ENCODE data around the gene NDUFB8.

Gene NDUFB8

GRCh38 chr10:100481462-100482081, 48.1 kb downstream of the NDUFB8 start:
- peak; percentile 84 for DNase-seq (ENCODE audit: low read depth)
- TF ChIP-seq CTCF (conservative IDR thresholded peaks at IDR 0.05; ENCODE audit: control insufficient read depth, insufficient read depth, low read depth, low read length) = no peak
- peak overlapping the region; percentile 48 for H3K4me3 ChIP-seq (ENCODE audit: control insufficient read depth, low read depth, low read length)

DNA sequence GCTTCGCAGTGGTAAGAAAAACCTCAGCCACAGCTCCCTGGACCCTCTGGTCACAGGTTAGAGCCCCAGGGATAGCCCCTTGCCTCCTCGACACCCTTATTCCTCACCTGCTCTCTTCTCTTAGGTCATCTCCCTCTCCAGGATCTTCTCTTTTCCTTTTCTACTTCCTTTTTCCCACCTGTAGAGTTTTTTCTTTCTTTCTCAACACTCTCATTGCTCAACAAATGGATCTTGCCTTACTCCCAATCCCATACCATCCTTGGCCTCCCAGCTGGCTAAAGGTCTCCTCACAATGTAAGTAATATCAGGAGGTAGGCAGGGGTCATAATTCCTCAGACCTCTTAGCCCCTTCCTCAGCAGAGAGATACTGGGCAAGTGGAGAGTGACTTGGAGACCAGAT, 49.7 kb downstream of the NDUFB8 start:
- no peak for DNase-seq (ENCODE audit: low read depth)
- no peak overlapping the region for H3K4me3 ChIP-seq (ENCODE audit: control insufficient read depth, low read depth, low read length)
- no peak for TF ChIP-seq CTCF (conservative IDR thresholded peaks at IDR 0.05; ENCODE audit: control insufficient read depth, insufficient read depth, low read depth, low read length)

DNA sequence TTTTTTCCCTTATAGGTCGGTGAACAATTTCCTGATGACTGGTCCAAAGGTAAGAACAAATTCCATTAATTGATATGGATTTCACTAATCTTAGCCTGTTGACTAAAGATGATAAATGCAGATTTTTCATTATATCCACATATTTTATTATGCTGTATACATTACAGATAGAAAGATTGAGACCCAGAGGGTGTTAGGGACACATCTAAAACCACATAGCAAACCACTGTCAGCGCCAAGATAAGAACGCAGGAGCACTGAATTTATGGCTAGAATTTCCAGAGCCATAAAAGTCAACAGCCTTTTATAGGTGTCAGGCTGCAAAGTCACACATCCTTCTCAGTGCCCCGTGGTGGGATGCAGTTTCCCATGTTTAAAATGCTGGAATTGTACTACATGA, 50.6 kb downstream of the NDUFB8 start:
- no peak for DNase-seq (ENCODE audit: low read depth)
- no peak for TF ChIP-seq CTCF (conservative IDR thresholded peaks at IDR 0.05; ENCODE audit: control insufficient read depth, insufficient read depth, low read depth, low read length)
- no peak overlapping the region for H3K4me3 ChIP-seq (ENCODE audit: control insufficient read depth, low read depth, low read length)

DNA sequence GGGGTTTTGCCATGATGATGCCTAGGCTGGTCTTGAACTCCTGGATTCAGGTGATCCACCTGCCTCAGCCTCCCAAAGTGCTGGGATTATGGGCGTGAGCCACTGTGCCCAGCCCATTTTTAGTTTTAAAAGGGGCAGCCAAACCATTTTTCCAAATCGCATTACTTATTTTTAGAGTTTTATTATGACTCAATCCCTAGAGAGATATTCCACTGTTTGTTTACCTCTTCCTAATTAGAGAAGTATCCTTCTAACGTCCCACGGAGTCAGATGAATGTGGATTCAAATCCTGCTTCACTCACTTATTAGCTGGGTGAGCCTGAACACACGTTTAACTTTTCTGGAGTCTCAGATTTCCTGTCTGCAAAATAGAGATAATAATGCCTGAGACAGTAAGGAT, 51.7 kb downstream of the NDUFB8 start:
- peak; percentile 10 for DNase-seq (ENCODE audit: low read depth)
- no peak for TF ChIP-seq CTCF (conservative IDR thresholded peaks at IDR 0.05; ENCODE audit: control insufficient read depth, insufficient read depth, low read depth, low read length)
- no peak overlapping the region for H3K4me3 ChIP-seq (ENCODE audit: control insufficient read depth, low read depth, low read length)

Data from fibroblast of mammary gland (primary cell).